GM23338 (cell line): ENCODE data around the gene TMEM63C. TPM values are rescaled to one million over a fixed set of nuclear protein-coding genes. Genes with fewer than 3 reads are reported as not detected.

Experiments
- ATAC-seq: fragments of 200-7000 bp; cut with Tn5 transposase; 3 replicates; pipeline ENCODE4 v1.9.1; 2020
- DNase-seq: peaks from one replicate; pipeline ENCODE4 v3.0.0-alpha.2; 2015; ENCODE audit warnings: low spot score
- H2AFZ ChIP-seq: fragments of 200-600 bp; sonication (generic); 2 replicates; pipeline ENCODE4 v1.8.0; 2016; ENCODE audit warnings: antibody characterized with exemption, mild to moderate bottlenecking, moderate library complexity
- H3F3A ChIP-seq: fragments of 200-600 bp; sonication (generic); replicated peaks from 2 replicates; pipeline ENCODE4 v1.8.0; 2017; ENCODE audit warnings: antibody characterized with exemption, mixed run types, low read depth
- H3K27ac ChIP-seq: fragments of 200-600 bp; sonication (generic); 2 replicates; pipeline ENCODE4 v1.6.1; 2016; ENCODE audit warnings: low read depth
- H3K27me3 ChIP-seq: fragments of 200-600 bp; sonication (generic); 2 replicates; pipeline ENCODE4 v1.8.0; 2016; ENCODE audit warnings: mild to moderate bottlenecking, mixed run types, moderate library complexity; ENCODE audit not compliant: insufficient read depth
- H3K36me3 ChIP-seq: fragments of 200-600 bp; sonication (generic); 2 replicates; pipeline ENCODE4 v1.8.0; 2016; ENCODE audit warnings: mild to moderate bottlenecking; ENCODE audit not compliant: insufficient read depth
- H3K4me1 ChIP-seq: fragments of 200-600 bp; sonication (generic); 2 replicates; pipeline ENCODE4 v1.8.0; 2016; ENCODE audit warnings: mild to moderate bottlenecking, moderate library complexity; ENCODE audit not compliant: insufficient read depth
- H3K4me2 ChIP-seq: fragments of 200-600 bp; sonication (generic); 2 replicates; pipeline ENCODE4 v1.7.1; 2017; ENCODE audit warnings: mixed run types
- H3K4me3 ChIP-seq: fragments of 200-600 bp; sonication (generic); 2 replicates; pipeline ENCODE4 v1.6.1; 2016; ENCODE audit warnings: mixed run types
- H3K79me2 ChIP-seq: fragments of 200-600 bp; sonication (generic); replicated peaks from 2 replicates; pipeline ENCODE4 v1.8.0; 2017; ENCODE audit warnings: mild to moderate bottlenecking; ENCODE audit not compliant: insufficient read depth
- H3K9me2 ChIP-seq: fragments of 200-600 bp; sonication (generic); 2 replicates; pipeline ENCODE4 v1.8.0; 2017; ENCODE audit not compliant: insufficient read depth
- H4K20me1 ChIP-seq: fragments of 200-600 bp; sonication (generic); replicated peaks from 2 replicates; pipeline ENCODE4 v1.8.0; 2017; ENCODE audit warnings: mild to moderate bottlenecking; ENCODE audit not compliant: insufficient read depth
- H3K27ac Mint-ChIP-seq: 2 replicates; pipeline ENCODE4 v1.8.0; 2020; ENCODE audit warnings: inconsistent platforms, mild to moderate bottlenecking, moderate library complexity, mixed read lengths
- H3K27me3 Mint-ChIP-seq: 3 replicates; pipeline ENCODE4 v1.8.0; 2022; ENCODE audit warnings: low read depth, mild to moderate bottlenecking, moderate library complexity, mixed read lengths, inconsistent platforms; ENCODE audit not compliant: insufficient read depth, poor library complexity
- H3K36me3 Mint-ChIP-seq: 3 replicates; pipeline ENCODE4 v1.8.0; 2021; ENCODE audit warnings: low read depth, mild to moderate bottlenecking, inconsistent platforms, moderate library complexity, mixed read lengths
- H3K4me1 Mint-ChIP-seq: 3 replicates; pipeline ENCODE4 v1.8.0; 2020; ENCODE audit warnings: mild to moderate bottlenecking, inconsistent platforms, mixed read lengths
- H3K4me3 Mint-ChIP-seq: 3 replicates; pipeline ENCODE4 v1.8.0; 2021; ENCODE audit warnings: moderate library complexity, mild to moderate bottlenecking, inconsistent platforms, mixed read lengths
- H3K9me3 Mint-ChIP-seq: 3 replicates; pipeline ENCODE4 v1.8.0; 2020; ENCODE audit warnings: moderate library complexity, mild to moderate bottlenecking, inconsistent platforms, mixed read lengths
- CREB1 ChIP-seq: fragments of 250-450 bp; sonication (Bioruptor Pico); IDR thresholded peaks from 2 replicates; pipeline ENCODE4 v1.5.0; 2020; ENCODE audit warnings: low read depth, mild to moderate bottlenecking, moderate library complexity
- CTCF ChIP-seq, 2 experiments: fragments of 200-600 bp in 1 of 2; sonication (generic) in 1 of 2; conservative IDR thresholded peaks; 2 replicates each; pipeline versions ENCODE4 v1.5.1 to v1.6.1; 2016 to 2017; ENCODE audit warnings: antibody characterized with exemption in 2 of 2, low read depth in 2 of 2, mild to moderate bottlenecking in 2 of 2, moderate library complexity in 1 of 2
- ETS1 ChIP-seq: IDR thresholded peaks from 2 replicates; pipeline ENCODE4 v1.6.1; 2016; ENCODE audit warnings: antibody characterized with exemption
- EZH2 ChIP-seq: fragments of 200-600 bp; sonication (generic); IDR thresholded peaks from one replicate; pipeline ENCODE4 v1.8.0; 2017; ENCODE audit warnings: antibody characterized with exemption, mild to moderate bottlenecking, low read depth; ENCODE audit not compliant: unreplicated experiment
- EZH2phosphoT487 ChIP-seq: fragments of 200-600 bp; sonication (generic); IDR thresholded peaks from one replicate; pipeline ENCODE4 v1.8.1; 2018; ENCODE audit warnings: antibody characterized with exemption; ENCODE audit not compliant: unreplicated experiment
- JUNB ChIP-seq: IDR thresholded peaks from one replicate; pipeline ENCODE4 v1.6.1; 2016; ENCODE audit warnings: antibody characterized with exemption; ENCODE audit not compliant: unreplicated experiment
- NANOG ChIP-seq: IDR thresholded peaks from 2 replicates; pipeline ENCODE4 v1.6.1; 2016; ENCODE audit warnings: antibody characterized with exemption, borderline replicate concordance
- POLR2AphosphoS5 ChIP-seq: IDR thresholded peaks from 2 replicates; pipeline ENCODE4 v1.6.1; 2016; ENCODE audit warnings: antibody characterized with exemption, low read depth
- REST ChIP-seq: IDR thresholded peaks from one replicate; pipeline ENCODE4 v1.6.1; 2018; ENCODE audit warnings: antibody characterized with exemption; ENCODE audit not compliant: unreplicated experiment
- STAT1 ChIP-seq: IDR thresholded peaks from one replicate; pipeline ENCODE4 v1.6.1; 2016; ENCODE audit warnings: antibody characterized with exemption; ENCODE audit not compliant: unreplicated experiment
- ZNF114 ChIP-seq: fragments of 250-450 bp; sonication (Bioruptor Pico); IDR thresholded peaks from 2 replicates; pipeline ENCODE4 v1.5.0; 2020; ENCODE audit warnings: mild to moderate bottlenecking, moderate library complexity
- ZNF331 ChIP-seq: fragments of 250-450 bp; sonication (Bioruptor Pico); IDR thresholded peaks from 2 replicates; pipeline ENCODE4 v1.5.0; 2020; ENCODE audit warnings: low read depth, mild to moderate bottlenecking, moderate library complexity
- ZNF462 ChIP-seq: fragments of 250-450 bp; sonication (Bioruptor Pico); IDR thresholded peaks from 2 replicates; pipeline ENCODE4 v1.5.0; 2020; ENCODE audit warnings: mild to moderate bottlenecking, moderate library complexity
- polyA plus RNA-seq: library from polyadenylated mRNA; unstranded; fragments of >200 nt; fragmentation: Nextera tagmentation; extraction: Ambion mirVana; gene quantifications from 2 replicates; pipeline ENCODE4 v1.2.1, GENCODE V29; 2016
- total RNA-seq: library from RNA; depleted of rRNA; stranded (reverse); fragments of >200 nt; shearing (Covaris generic); gene quantifications from 2 replicates; pipeline ENCODE4 v1.2.3, GENCODE V29; 2014

TMEM63C gene
- total and polyA plus RNA-seq, 2 experiments from 2014 or later = 2.1 to 6.3 TPM

GRCh38 chr14:77258566-77258965 lies 77.0 kb downstream of the TMEM63C start:
- Histone ChIP-seq H3K9me2 (no peaks in the 10 kb centered on the region), H3K27ac (no peak overlapping the region), H2AFZ (no peak overlapping the region), H3K4me3 (no peak overlapping the region), H3F3A (no peaks in the 10 kb centered on the region), H3K27me3 (no peaks in the 10 kb centered on the region), H3K4me2 (no peak overlapping the region), H3K36me3 (no peaks in the 10 kb centered on the region), H3K4me1 (no peaks in the 10 kb centered on the region), H4K20me1 (no peaks in the 10 kb centered on the region), H3K79me2 (no peaks in the 10 kb centered on the region)
- DNase-seq (no peak), ATAC-seq (no peak)
- TF ChIP-seq POLR2AphosphoS5 (no peak), CREB1 (CRISPR knock-in tag) (no peak), CTCF (conservative IDR thresholded peaks at IDR 0.05; ENCODE audit: low read depth in 2 of 2) (no peak), ZNF462 (CRISPR knock-in tag) (no peak), REST (no peak), ZNF114 (CRISPR knock-in tag) (no peak), NANOG (no peak), STAT1 (no peak), EZH2 (no peak), JUNB (no peak), EZH2phosphoT487 (no peak), ETS1 (no peak), ZNF331 (no peak)
- H3K9me3 Mint-ChIP-seq = no peaks in the 10 kb centered on the region
- no peak overlapping the region for H3K27ac Mint-ChIP-seq
- H3K36me3 Mint-ChIP-seq = no peaks in the 10 kb centered on the region
- H3K4me3 Mint-ChIP-seq = no peak overlapping the region
- H3K27me3 Mint-ChIP-seq = peaks cover 18% of the 10 kb centered on the region
- H3K4me1 Mint-ChIP-seq = peaks cover 2% of the 10 kb centered on the region; the same call in 2 of the 3 replicates
